K562 (cell line): ENCODE results near the gene KAZALD1. TPM values are rescaled to one million over a fixed set of nuclear protein-coding genes. Genes with fewer than 3 reads are reported as not detected.

ENCODE experiments used
- ATAC-seq: fragments of 200-7000 bp; cut with Tn5 transposase; 3 replicates; pipeline ENCODE4 v1.9.1; 2020; ENCODE audit warnings: moderate library complexity
- BruUV-seq: library from RNA; stranded (reverse); fragments of 400-500 nt; replicated peaks from 2 replicates; lab custom pipeline; 2021; lab: Mats Ljungman, UMichigan
- CTCF ChIA-PET: fragments of 300-600 bp; formaldehyde crosslinking; extraction: SDS; loops from one replicate; lab custom pipeline; 2021; ENCODE audit warnings: low intra/inter-chr PET ratio; lab: Yijun Ruan, JAX
- POLR2A ChIA-PET: fragments of 300-600, 350-650 bp; sonication (Branson Sonifier 250); formaldehyde crosslinking; extraction: SDS; loops from one replicate; lab custom pipeline; 2021; ENCODE audit warnings: antibody characterized with exemption, inconsistent platforms; lab: Yijun Ruan, JAX
- DNase-seq, 4 experiments: peaks; one replicate each; pipeline versions ENCODE4 v3.0.0 to v3.0.0-alpha.2; 2011 to 2018; ENCODE audit warnings: low spot score in 3 of 4, mixed read lengths in 3 of 4; ENCODE audit errors: extremely low read depth in 1 of 4
- FAIRE-seq: peaks from 2 replicates; lab custom pipeline; 2011; peaks lifted over from hg19 to GRCh38; lab: Jason Lieb, UNC
- H2AFZ ChIP-seq: 2 replicates; pipeline ENCODE4 v1.6.0; 2011; ENCODE audit warnings: low read depth, low read length, control low read depth, inconsistent platforms
- H3K27ac ChIP-seq: fragments of 200-600 bp; 3 replicates; pipeline ENCODE4 v1.8.0; 2011; ENCODE audit warnings: low read depth, mild to moderate bottlenecking, control low read depth, inconsistent platforms, low read length, moderate library complexity, mixed read lengths; ENCODE audit errors: extremely low read depth
- H3K27me3 ChIP-seq, 2 experiments: fragments of 300-600 bp in 1 of 2; 2 replicates in 1 of 2; 3 replicates in 1 of 2; pipeline versions ENCODE4 v1.6.0 to v1.8.0; 2011; ENCODE audit warnings: inconsistent platforms in 2 of 2, low read length in 2 of 2, mild to moderate bottlenecking in 1 of 2, mixed read lengths in 1 of 2, moderate library complexity in 1 of 2; ENCODE audit not compliant: control insufficient read depth in 2 of 2, insufficient read depth in 2 of 2
- H3K36me3 ChIP-seq: fragments of 300-600 bp; 3 replicates; pipeline ENCODE4 v1.8.0; 2011; ENCODE audit warnings: mild to moderate bottlenecking, low read length, inconsistent platforms; ENCODE audit not compliant: control insufficient read depth, insufficient read depth
- H3K4me1 ChIP-seq, 2 experiments: fragments of 200-600 bp in 1 of 2; replicated peaks in 1 of 2; 2 replicates in 1 of 2; 3 replicates in 1 of 2; pipeline versions ENCODE4 v1.5.1 to v1.8.0; 2011; ENCODE audit warnings: inconsistent platforms in 2 of 2, low read length in 2 of 2, mild to moderate bottlenecking in 1 of 2, mixed read lengths in 1 of 2, moderate library complexity in 1 of 2; ENCODE audit not compliant: control insufficient read depth in 2 of 2, insufficient read depth in 2 of 2
- H3K4me2 ChIP-seq: 2 replicates; pipeline ENCODE4 v1.6.1; 2011; ENCODE audit warnings: low read length, control low read depth, inconsistent platforms, mixed read lengths; ENCODE audit not compliant: insufficient read depth
- H3K4me3 ChIP-seq: fragments of 200-600 bp; sonication (generic), shearing (Covaris generic); 2 replicates; pipeline ENCODE4 v1.5.1; 2016; ENCODE audit warnings: control low read depth, inconsistent platforms
- H3K79me2 ChIP-seq: fragments of 200-600 bp; 3 replicates; pipeline ENCODE4 v1.8.0; 2011; ENCODE audit warnings: low read length, inconsistent platforms; ENCODE audit not compliant: control insufficient read depth, insufficient read depth
- H3K9ac ChIP-seq, 2 experiments: 2 replicates each; pipeline versions ENCODE4 v1.6.0 to v1.6.1; 2011; ENCODE audit warnings: low read depth in 2 of 2, low read length in 2 of 2, control low read depth in 1 of 2, inconsistent platforms in 1 of 2, mild to moderate bottlenecking in 1 of 2, mixed read lengths in 1 of 2; ENCODE audit not compliant: insufficient read depth in 1 of 2
- H3K9me1 ChIP-seq: one replicate; pipeline ENCODE4 v1.6.0; 2011; ENCODE audit warnings: inconsistent platforms, mild to moderate bottlenecking, low read length, moderate library complexity; ENCODE audit not compliant: control insufficient read depth, insufficient read depth
- H3K9me3 ChIP-seq: replicated peaks from 2 replicates; pipeline ENCODE4 v1.5.1; 2011; ENCODE audit warnings: low read depth, low read length, inconsistent platforms; ENCODE audit not compliant: control insufficient read depth, insufficient read depth
- H4K20me1 ChIP-seq: replicated peaks from 2 replicates; pipeline ENCODE4 v1.6.1; 2011; ENCODE audit warnings: low read length, inconsistent platforms, mixed read lengths; ENCODE audit not compliant: control insufficient read depth, insufficient read depth
- ATF7 ChIP-seq: fragments of 450-650 bp; IDR thresholded peaks from 2 replicates; pipeline ENCODE4 v1.7.1; 2014; ENCODE audit warnings: mild to moderate bottlenecking, moderate library complexity
- DACH1 ChIP-seq: fragments of 450-650 bp; IDR thresholded peaks from 2 replicates; pipeline ENCODE4 v1.6.1; 2018; ENCODE audit not compliant: partially characterized antibody
- ELF4 ChIP-seq: fragments of 450-650 bp; formaldehyde crosslinking; IDR thresholded peaks from 2 replicates; pipeline ENCODE4 v1.4.0; 2022; ENCODE audit warnings: missing genetic modification characterization
- GABPB1 ChIP-seq: sonication (generic); formaldehyde crosslinking; IDR thresholded peaks from 2 replicates; pipeline ENCODE4 v1.8.0; 2022; ENCODE audit warnings: mild to moderate bottlenecking, missing genetic modification reagents
- MITF ChIP-seq: IDR thresholded peaks from 2 replicates; pipeline ENCODE4 v1.6.1; 2014; ENCODE audit warnings: antibody characterized with exemption
- NRF1 ChIP-seq, 2 experiments: fragments of 450-650 bp; IDR thresholded peaks in 1 of 2; conservative IDR thresholded peaks in 1 of 2; 2 replicates each; pipeline ENCODE4 v1.6.1; 2014; ENCODE audit warnings: mild to moderate bottlenecking in 2 of 2
- RBM22 ChIP-seq: fragments of 200-400 bp; formaldehyde crosslinking; IDR thresholded peaks from 2 replicates; pipeline ENCODE4 v1.6.1; 2018; ENCODE audit warnings: low read length, low read depth; ENCODE audit not compliant: poor library complexity, severe bottlenecking
- RFX1 ChIP-seq: fragments of 450-650 bp; IDR thresholded peaks from 2 replicates; pipeline ENCODE4 v1.6.1; 2016; ENCODE audit warnings: mild to moderate bottlenecking, moderate library complexity
- TFE3 ChIP-seq: fragments of 450-650 bp; formaldehyde crosslinking; IDR thresholded peaks from 2 replicates; pipeline ENCODE4 v1.4.0; 2020; ENCODE audit warnings: mild to moderate bottlenecking, mixed read lengths
- ZNF655 ChIP-seq: fragments of 250-450 bp; sonication (Bioruptor Pico); IDR thresholded peaks from 2 replicates; pipeline ENCODE4 v1.5.0; 2021
- WGBS: fragments of 100-300 bp; shearing (Covaris generic); methylation state at CpG from one replicate; pipeline ENCODE4 v1.1.6; 2016; ENCODE audit warnings: low coverage, mixed read lengths; ENCODE audit not compliant: insufficient coverage; ENCODE audit errors: missing lambda C conversion rate; 5-methylcytosine and 5-hydroxymethylcytosine counted together
- in situ Hi-C: fragments of 300-500 bp; cut with MboI; formaldehyde crosslinking; loops from 4 replicates; pipeline ENCODE4 v1.15.0; 2018; ENCODE audit warnings: inconsistent platforms, mixed read lengths
- intact Hi-C: fragments of 100-400 bp; cut with micrococcal nuclease; formaldehyde crosslinking; loops from 2 replicates; pipeline ENCODE4 v1.14.2; 2022
- polyA plus RNA-seq, 8 experiments: library from polyadenylated mRNA; depleted of rRNA in 4 of 8; stranded (reverse) in 5 of 8; unstranded in 3 of 8; fragments of >200 nt; fragmentation: Nextera tagmentation in 2 of 8; fragmentation: Illumina TruSeq in 1 of 8; extraction: Ambion mirVana in 2 of 8; extraction: Trizol in 1 of 8; gene quantifications; 2 replicates each; pipeline versions ENCODE4 v1.2.1 to v1.2.3, GENCODE V29; 2011 to 2014; ENCODE audit warnings: inconsistent platforms in 1 of 8, missing spikeins in 1 of 8
- total RNA-seq, 7 experiments: library from RNA; depleted of rRNA in 6 of 7; stranded (reverse); fragments of >200 nt in 6 of 7; fragmentation: Illumina TruSeq in 2 of 7; extraction: Trizol in 2 of 7; gene quantifications; 2 replicates each; pipeline versions ENCODE4 v1.2.1 to v1.2.3, GENCODE V29; 2011 to 2021; ENCODE audit warnings: low replicate concordance in 1 of 7
- TF ChIP-seq, protein P1 (sequence below): fragments of 450-650 bp; IDR thresholded peaks from 2 replicates; pipeline ENCODE4 v1.6.1; 2017; ENCODE audit warnings: mild to moderate bottlenecking, moderate library complexity

The KAZALD1 gene
- total and polyA plus RNA-seq, 9 of the 15 experiments (the other 6 are each of a cell fraction or from before 2014, with no cell fraction given) = 0.15 to 10.0 (median 4.9) TPM

GRCh38 chr10:101094121-101094879, 32.5 kb downstream of the KAZALD1 start:
- Histone ChIP-seq H3K4me2 (no peak overlapping the region), H3K4me3 (no peak overlapping the region), H4K20me1 (no peaks in the 10 kb centered on the region), H3K36me3 (no peaks in the 10 kb centered on the region), H3K9me1 (no peaks in the 10 kb centered on the region), H3K9ac (no peak overlapping the region), H3K4me1 (peaks cover 0 to 14% of the 10 kb centered on the region in 2 experiments; a peak in 2 of 5 replicates), H3K79me2 (no peaks in the 10 kb centered on the region), H3K27ac (no peak overlapping the region), H2AFZ (no peak overlapping the region), H3K9me3 (no peaks in the 10 kb centered on the region), H3K27me3 (peaks cover 0 to 47% of the 10 kb centered on the region in 2 experiments; a peak in 2 of 5 replicates)
- 11% methylated on average over 3 of the region's 14 CpGs for WGBS
- FAIRE-seq (no peak), DNase-seq (no peak), ATAC-seq (no peak)
- POLR2A ChIA-PET = no interaction called here
- CTCF ChIA-PET = interaction anchor here (2.4 kb wide), 1 partner anchor 48 kb away, joined by 17 read pairs; no protein-coding TSS in a partner anchor
- no TSS peak for BruUV-seq
- in situ Hi-C loops = no loop called here
- intact Hi-C loops = no loop called here
- no peak for TF ChIP-seq ZNF655
- TF ChIP-seq ATF7 = no peak
- no peak for TF ChIP-seq GABPB1 (CRISPR knock-in tag)
- no peak for TF ChIP-seq NRF1 (conservative IDR thresholded peaks at IDR 0.05 in 1 of 2, IDR thresholded peaks at IDR 0.05 in 1 of 2)
- TF ChIP-seq TFE3 (CRISPR knock-in tag) = no peak
- TF ChIP-seq ELF4 = no peak
- TF ChIP-seq RBM22 = no peak
- TF ChIP-seq, protein P1, sequence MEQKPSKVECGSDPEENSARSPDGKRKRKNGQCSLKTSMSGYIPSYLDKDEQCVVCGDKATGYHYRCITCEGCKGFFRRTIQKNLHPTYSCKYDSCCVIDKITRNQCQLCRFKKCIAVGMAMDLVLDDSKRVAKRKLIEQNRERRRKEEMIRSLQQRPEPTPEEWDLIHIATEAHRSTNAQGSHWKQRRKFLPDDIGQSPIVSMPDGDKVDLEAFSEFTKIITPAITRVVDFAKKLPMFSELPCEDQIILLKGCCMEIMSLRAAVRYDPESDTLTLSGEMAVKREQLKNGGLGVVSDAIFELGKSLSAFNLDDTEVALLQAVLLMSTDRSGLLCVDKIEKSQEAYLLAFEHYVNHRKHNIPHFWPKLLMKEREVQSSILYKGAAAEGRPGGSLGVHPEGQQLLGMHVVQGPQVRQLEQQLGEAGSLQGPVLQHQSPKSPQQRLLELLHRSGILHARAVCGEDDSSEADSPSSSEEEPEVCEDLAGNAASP = no peak
- TF ChIP-seq MITF = no peak
- no peak for TF ChIP-seq DACH1
- TF ChIP-seq RFX1 = no peak
